Right cardiac atrium (tissue), 5 donors: ENCODE measurements around the gene IGSF9B. TPM values are rescaled to one million over a fixed set of nuclear protein-coding genes. Genes with fewer than 3 reads are reported as not detected.
A peak's percentile ranks its signal among the peaks of the same experiment; 100 is the strongest.

ENCODE experiments used
- ATAC-seq, 2 donors: fragments of 200-7000 bp; cut with Tn5 transposase; one replicate each; pipeline versions ENCODE4 v1.8.0 to v1.9.1; 2020; ENCODE audit warnings: moderate library complexity in 2 of 2, mild to moderate bottlenecking in 1 of 2
- DNase-seq, 3 donors: peaks; one replicate each; pipeline ENCODE4 v3.0.0-alpha.2; 2020
- H3K27ac ChIP-seq: one replicate; pipeline ENCODE4 v1.5.1; 2013; ENCODE audit warnings: mild to moderate bottlenecking, low read length, control low read depth, moderate library complexity
- H3K27me3 ChIP-seq: one replicate; pipeline ENCODE4 v1.6.1; 2013; ENCODE audit not compliant: control insufficient read depth, insufficient read depth
- H3K4me1 ChIP-seq: one replicate; pipeline ENCODE4 v1.6.1; 2013; ENCODE audit warnings: low read length; ENCODE audit not compliant: control insufficient read depth, insufficient read depth
- H3K4me3 ChIP-seq: one replicate; pipeline ENCODE4 v1.5.1; 2013; ENCODE audit warnings: low read length, control low read depth
- H3K9me3 ChIP-seq: one replicate; pipeline ENCODE4 v1.6.1; 2013; ENCODE audit warnings: low read length; ENCODE audit not compliant: control insufficient read depth
- whole genome bisulfite sequencing: extraction: QIAGEN DNeasy Blood & Tissue Kit; methylation state at CpG from one replicate; pipeline ENCODE4 v1.1.7; 2013; 5-methylcytosine and 5-hydroxymethylcytosine counted together
- intact Hi-C, 4 donors: fragments of 100-400 bp; cut with DNase I; formaldehyde crosslinking; loops; one replicate each; pipeline versions ENCODE4 v1.11.0 to v1.14.0; 2022 to 2023
- polyA plus RNA-seq: library from polyadenylated mRNA; stranded (reverse); fragments of 200-250 nt; gene quantifications from one replicate; pipeline ENCODE4 v1.2.3, GENCODE V29; 2013
- total RNA-seq, 4 donors: library from RNA; stranded (reverse); fragmentation: NEBNext Ultra II Directional; extraction: Animal tissue kit (Norgen Biotek cat#: 25700); gene quantifications; one replicate each; pipeline ENCODE4 v1.2.1, GENCODE V29; 2021
- donor health status: healthy with polysubstance abuse.
- donor health status: DM: no; HTN: yes; CAD: no.
- donor health status: DM: no; HTN: no; CAD: no.
- donor health status: DM: no; HTN: yes; CAD: no; lungs with severe emphysema.
- donor health status: DM: yes; HTN: yes; CAD: no.

IGSF9B gene
- total and polyA plus RNA-seq, 5 donors, result 27.8 to 58.9 (median 53.1) TPM

GRCh38 chr11:133982876-133983275, 26.1 kb upstream of the IGSF9B start:
- H3K9me3 ChIP-seq, result no peaks in the 10 kb centered on the region
- 86% methylated on average over 12 of the region's 12 CpGs for WGBS
- intact Hi-C loops, result no loop called here
- ATAC-seq (no peak), DNase-seq (peak in 1 of 3 donors; percentile 9)
- H3K4me3 ChIP-seq, result no peak overlapping the region
- H3K27ac ChIP-seq, result no peak overlapping the region
- no peaks in the 10 kb centered on the region for H3K27me3 ChIP-seq
- H3K4me1 ChIP-seq, result peaks cover 3% of the 10 kb centered on the region

GRCh38 chr11:133982151-133982550, 25.4 kb upstream of the IGSF9B start:
- no peak for ATAC-seq
- peaks cover 3% of the 10 kb centered on the region for H3K4me1 ChIP-seq
- no peaks in the 10 kb centered on the region for H3K27me3 ChIP-seq
- intact Hi-C loops, result no loop called here
- H3K4me3 ChIP-seq, result no peak overlapping the region
- 90% methylated on average over 14 of the region's 14 CpGs for WGBS
- DNase-seq, result no peak
- H3K9me3 ChIP-seq, result no peaks in the 10 kb centered on the region
- no peak overlapping the region for H3K27ac ChIP-seq

- DNase-seq (peak; percentile 81 to 86 (median 84)), ATAC-seq (peak; percentile 79 to 97)
- WGBS, result 62% methylated on average over 5 of the region's 5 CpGs
- Histone ChIP-seq H3K27ac (no peak overlapping the region), H3K9me3 (no peaks in the 10 kb centered on the region), H3K27me3 (no peaks in the 10 kb centered on the region), H3K4me3 (no peak overlapping the region), H3K4me1 (peaks cover 3% of the 10 kb centered on the region)
- intact Hi-C loops, result no loop called here
Observed at GRCh38 chr11:133981156-133981555, 24.4 kb upstream of the IGSF9B start.

GRCh38 chr11:133980665-133981064, 23.9 kb upstream of the IGSF9B start:
- Histone ChIP-seq H3K9me3 (no peaks in the 10 kb centered on the region), H3K4me1 (peaks cover 3% of the 10 kb centered on the region), H3K27me3 (no peaks in the 10 kb centered on the region), H3K27ac (no peak overlapping the region), H3K4me3 (no peak overlapping the region)
- intact Hi-C loops, result no loop called here
- 51% methylated on average over 9 of the region's 9 CpGs for WGBS
- DNase-seq (peak in 1 of 3 donors; percentile 25), ATAC-seq (peak in 1 of 2 donors; percentile 46)

- whole genome bisulfite sequencing, result 74% methylated on average over 2 of the region's 2 CpGs
- Histone ChIP-seq H3K4me1 (peaks cover 3% of the 10 kb centered on the region), H3K9me3 (no peaks in the 10 kb centered on the region), H3K27ac (no peak overlapping the region), H3K4me3 (no peak overlapping the region), H3K27me3 (no peaks in the 10 kb centered on the region)
- ATAC-seq (no peak), DNase-seq (peak in 1 of 3 donors; percentile 19)
- intact Hi-C loops, result no loop called here
Observed at GRCh38 chr11:133978794-133979193, 22.0 kb upstream of the IGSF9B start.

- DNase-seq, result peak in 1 of 3 donors; percentile 50
- intact Hi-C loops, result no loop called here
- no peak overlapping the region for H3K4me3 ChIP-seq
- H3K9me3 ChIP-seq, result no peaks in the 10 kb centered on the region
- peaks cover 3% of the 10 kb centered on the region for H3K4me1 ChIP-seq
- H3K27me3 ChIP-seq, result no peaks in the 10 kb centered on the region
- H3K27ac ChIP-seq, result no peak overlapping the region
- WGBS, result 79% methylated on average over 10 of the region's 10 CpGs
- ATAC-seq, result no peak
Observed at GRCh38 chr11:133977067-133977677, 20.4 kb upstream of the IGSF9B start.

- no peak for DNase-seq
- ATAC-seq, result no peak
- 80% methylated on average over 7 of the region's 7 CpGs for WGBS
- no peak overlapping the region for H3K4me3 ChIP-seq
- no peak overlapping the region for H3K27ac ChIP-seq
- no peaks in the 10 kb centered on the region for H3K27me3 ChIP-seq
- no peaks in the 10 kb centered on the region for H3K4me1 ChIP-seq
- intact Hi-C loops, result no loop called here
- no peaks in the 10 kb centered on the region for H3K9me3 ChIP-seq
Observed at GRCh38 chr11:133975488-133975849, 18.7 kb upstream of the IGSF9B start.

- H3K9me3 ChIP-seq, result no peaks in the 10 kb centered on the region
- peak in 1 of 3 donors; percentile 22 for DNase-seq
- H3K4me3 ChIP-seq, result no peak overlapping the region
- H3K27ac ChIP-seq, result no peak overlapping the region
- ATAC-seq, result no peak
- WGBS, result 81% methylated on average over 14 of the region's 14 CpGs
- no peaks in the 10 kb centered on the region for H3K4me1 ChIP-seq
- intact Hi-C loops, result no loop called here
- no peaks in the 10 kb centered on the region for H3K27me3 ChIP-seq
Observed at GRCh38 chr11:133974836-133975487, 18.2 kb upstream of the IGSF9B start.

GRCh38 chr11:133971881-133972280, 15.1 kb upstream of the IGSF9B start:
- Histone ChIP-seq H3K4me1 (no peaks in the 10 kb centered on the region), H3K27ac (no peak overlapping the region), H3K4me3 (no peak overlapping the region), H3K27me3 (no peaks in the 10 kb centered on the region), H3K9me3 (no peaks in the 10 kb centered on the region)
- ATAC-seq (no peak), DNase-seq (peak in 1 of 3 donors; percentile 23)
- intact Hi-C loops, result no loop called here
- 68% methylated on average over 11 of the region's 11 CpGs for WGBS

GRCh38 chr11:133969112-133969511, 12.3 kb upstream of the IGSF9B start:
- Histone ChIP-seq H3K4me1 (no peaks in the 10 kb centered on the region), H3K27ac (no peak overlapping the region), H3K9me3 (no peaks in the 10 kb centered on the region), H3K27me3 (no peaks in the 10 kb centered on the region), H3K4me3 (no peak overlapping the region)
- peak in 1 of 3 donors; percentile 12 for DNase-seq
- ATAC-seq, result no peak
- 78% methylated on average over 11 of the region's 11 CpGs for WGBS
- intact Hi-C loops, result loop anchor here in 1 of 4 donors (10.0 kb wide), 1 partner anchor 76 kb away; no protein-coding TSS in a partner anchor

GRCh38 chr11:133968300-133968699, 11.5 kb upstream of the IGSF9B start:
- H3K27me3 ChIP-seq, result no peaks in the 10 kb centered on the region
- H3K27ac ChIP-seq, result no peak overlapping the region
- intact Hi-C loops, result loop anchor here in 1 of 4 donors (10.0 kb wide), 1 partner anchor 77 kb away; no protein-coding TSS in a partner anchor
- no peak overlapping the region for H3K4me3 ChIP-seq
- H3K9me3 ChIP-seq, result no peaks in the 10 kb centered on the region
- H3K4me1 ChIP-seq, result no peaks in the 10 kb centered on the region
- WGBS, result 41% methylated on average over 6 of the region's 6 CpGs
- DNase-seq, result peak in 2 of 3 donors; percentile 31 to 54
- ATAC-seq, result no peak
